GM18868 (cell line): Measurements from ENCODE around the gene ERICH6.

Source experiments
- ATAC-seq: cut with Tn5 transposase; IDR thresholded peaks from one replicate; pipeline ENCODE4 v1.9.1; 2021; ENCODE audit warnings: mild to moderate bottlenecking, moderate library complexity; ENCODE audit not compliant: unreplicated experiment

The ERICH6 gene

DNA sequence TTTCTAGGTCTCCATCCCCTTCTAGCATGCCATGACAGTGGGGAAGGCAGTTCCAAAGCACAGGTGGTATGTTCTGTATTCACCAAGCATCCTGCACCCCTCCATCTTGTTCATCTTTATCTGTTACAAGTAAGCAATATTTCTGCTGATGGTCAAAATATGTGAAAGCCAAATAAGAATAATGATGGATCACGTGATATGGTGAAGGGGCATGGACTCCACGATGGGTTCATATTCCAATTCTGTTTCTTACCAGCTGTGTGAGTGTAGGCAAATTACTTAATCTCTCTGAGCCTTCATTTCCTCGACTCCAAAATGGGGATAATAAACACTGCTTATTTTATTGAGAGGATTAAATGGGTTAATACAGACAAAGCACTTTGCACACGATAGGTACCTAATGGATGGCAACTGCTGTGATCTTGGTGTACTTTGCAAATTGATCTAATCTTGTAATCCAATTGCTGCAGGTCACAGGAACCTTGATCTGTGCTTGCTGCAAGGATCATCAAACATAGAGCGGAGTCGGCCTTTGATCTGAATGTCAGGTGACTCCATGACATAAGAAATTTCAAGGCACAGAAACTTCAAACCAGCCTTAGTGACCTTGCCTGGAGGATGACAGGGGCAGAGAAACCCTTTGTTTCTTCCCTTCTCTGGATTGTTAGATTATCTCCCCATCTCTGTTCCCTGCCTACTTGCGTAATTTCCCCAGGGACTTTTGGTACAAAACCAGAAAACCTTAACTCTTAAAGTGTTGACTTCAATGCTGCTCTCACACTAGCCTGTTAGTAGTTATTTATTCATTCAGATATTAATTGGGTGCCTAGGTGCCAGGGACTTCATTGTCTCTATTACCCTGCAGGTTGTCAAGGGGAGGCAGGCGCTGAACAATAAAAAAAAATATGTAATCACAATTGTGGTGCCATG lies 33.4 kb upstream of the ERICH6 start:
- no peak for ATAC-seq

DNA sequence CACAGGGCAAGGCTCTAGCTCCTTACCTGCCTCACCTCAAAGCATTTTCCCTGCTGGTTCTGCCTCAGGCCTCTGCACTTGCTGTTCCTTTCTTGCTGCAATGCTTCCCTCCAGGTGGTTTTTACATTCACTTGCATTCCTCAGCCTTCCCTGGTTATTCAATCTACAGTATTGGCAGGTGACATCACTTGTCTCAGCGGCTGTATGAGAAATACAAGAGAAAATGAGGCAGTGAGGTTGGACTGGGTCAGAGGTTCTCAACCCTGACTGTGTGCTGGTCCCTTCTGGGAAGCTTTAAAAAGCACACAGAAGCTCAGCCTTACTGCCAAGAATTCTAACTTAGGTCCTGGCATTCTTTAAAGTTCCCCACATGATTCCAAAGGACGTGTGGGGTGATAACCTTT lies 32.6 kb upstream of the ERICH6 start:
- no peak for ATAC-seq

DNA sequence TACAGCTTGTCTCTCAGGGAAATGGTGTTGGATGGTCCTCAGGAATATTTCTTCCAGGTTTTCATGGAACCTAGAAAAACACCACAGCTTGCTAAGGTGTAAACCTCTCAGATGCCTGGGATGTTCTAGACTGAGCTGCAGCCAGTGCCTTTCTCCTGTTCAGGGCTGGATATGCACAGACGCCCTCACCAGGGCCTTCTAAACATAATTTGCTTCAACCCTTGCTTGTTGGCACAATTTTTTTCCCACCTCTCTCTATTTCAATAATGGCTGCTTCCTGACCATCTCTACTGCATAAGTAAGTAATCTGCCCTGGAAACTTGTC lies 31.0 kb upstream of the ERICH6 start:
- ATAC-seq: no peak

DNA sequence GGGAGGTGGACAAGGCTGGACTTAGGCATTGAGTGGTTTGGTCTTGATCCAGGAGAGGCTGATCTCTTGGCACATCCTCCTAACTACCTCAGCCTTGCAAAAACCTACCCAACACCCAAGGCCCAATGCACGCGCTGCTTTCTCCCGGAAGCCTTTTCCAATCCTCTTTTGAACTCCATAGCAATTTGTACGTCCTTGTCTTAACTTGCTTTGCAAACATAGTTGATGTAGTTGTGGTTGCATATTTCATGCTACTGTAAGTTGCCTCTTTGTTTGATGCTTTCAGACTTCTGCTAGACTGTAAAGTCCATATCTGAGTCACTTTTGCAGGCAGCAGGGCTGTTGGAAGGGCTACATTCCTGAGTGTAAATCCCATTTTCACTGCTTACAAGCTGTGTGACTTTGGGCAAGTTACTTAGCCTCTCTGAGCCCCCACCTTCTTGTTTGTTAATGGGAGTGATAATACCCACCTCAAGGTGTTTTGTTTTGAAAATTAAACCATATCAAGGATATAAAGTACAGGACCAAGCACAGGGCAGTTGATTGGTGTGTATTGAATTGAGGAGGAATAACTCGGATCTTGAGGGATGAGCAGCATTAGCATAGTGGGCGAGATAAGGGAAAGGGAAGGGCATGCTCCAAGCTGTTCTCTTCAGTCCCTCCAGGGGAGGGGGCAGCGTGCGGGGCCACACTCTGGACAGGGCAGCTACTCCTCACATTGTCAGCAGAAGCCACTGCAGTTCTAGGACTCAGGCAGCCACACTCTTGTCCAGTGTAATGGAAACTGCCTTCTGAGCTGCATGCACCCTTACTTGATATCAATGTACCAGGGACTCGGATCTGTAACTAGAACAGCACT lies 30.4 kb upstream of the ERICH6 start:
- ATAC-seq: no peak

DNA sequence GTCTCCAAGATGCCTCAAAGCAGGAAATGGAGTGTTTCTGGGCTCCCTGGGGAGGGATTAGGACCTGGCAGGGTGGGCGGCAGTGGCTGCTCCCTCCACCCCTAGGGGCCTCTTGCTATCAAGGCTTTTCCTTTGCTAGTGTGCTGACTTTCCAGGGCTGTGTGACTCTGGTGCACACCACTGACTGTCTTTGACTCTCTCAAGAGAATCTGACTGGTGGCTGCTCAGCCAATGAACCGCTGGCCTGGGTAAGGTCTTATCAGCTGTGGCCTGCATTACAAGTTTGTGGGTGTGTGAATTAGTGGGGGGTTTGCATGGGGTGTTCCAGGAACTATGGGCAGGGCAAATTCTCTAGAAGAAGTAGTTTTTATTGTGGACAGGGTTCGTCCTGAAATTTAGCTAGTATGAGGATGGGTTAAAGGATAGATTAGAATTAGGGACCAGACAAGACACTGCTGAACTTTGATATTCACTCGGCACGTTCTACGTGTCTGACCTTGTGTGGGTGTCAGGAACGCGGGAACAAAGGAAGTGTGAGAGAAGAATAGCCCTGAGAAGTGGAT lies 29.7 kb upstream of the ERICH6 start:
- ATAC-seq: no peak

DNA sequence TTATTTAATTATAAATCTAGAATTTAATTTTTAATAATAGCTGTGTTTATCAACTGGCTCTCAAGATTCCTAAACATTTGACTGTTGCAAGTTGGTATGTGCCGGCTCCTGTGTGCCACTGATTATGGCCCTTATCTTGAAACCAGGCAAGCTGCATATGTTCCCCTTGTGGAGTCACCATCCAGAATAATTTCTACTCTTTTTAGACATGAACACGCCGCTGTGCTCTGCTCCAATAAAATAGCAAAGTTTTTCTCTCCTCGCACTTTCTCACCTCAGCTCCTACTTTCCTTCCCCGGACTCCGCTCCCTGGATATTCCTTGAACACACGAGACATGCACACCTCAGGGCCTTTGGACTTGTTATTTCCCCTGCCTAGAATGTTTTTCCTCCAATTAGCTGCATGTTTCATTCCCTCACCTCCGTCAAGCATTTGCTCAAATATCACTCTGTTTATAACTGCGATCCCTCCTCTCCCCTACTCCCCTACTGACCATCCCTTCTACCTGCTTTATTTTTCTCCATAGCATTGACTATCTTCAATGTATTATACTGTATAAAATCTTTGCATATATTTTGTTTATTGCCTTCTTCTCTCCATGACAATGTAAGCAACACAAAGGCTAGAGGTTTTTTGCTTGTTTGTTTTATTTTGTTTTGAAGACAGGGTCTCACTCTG lies 26.1 kb upstream of the ERICH6 start:
- no peak for ATAC-seq

DNA sequence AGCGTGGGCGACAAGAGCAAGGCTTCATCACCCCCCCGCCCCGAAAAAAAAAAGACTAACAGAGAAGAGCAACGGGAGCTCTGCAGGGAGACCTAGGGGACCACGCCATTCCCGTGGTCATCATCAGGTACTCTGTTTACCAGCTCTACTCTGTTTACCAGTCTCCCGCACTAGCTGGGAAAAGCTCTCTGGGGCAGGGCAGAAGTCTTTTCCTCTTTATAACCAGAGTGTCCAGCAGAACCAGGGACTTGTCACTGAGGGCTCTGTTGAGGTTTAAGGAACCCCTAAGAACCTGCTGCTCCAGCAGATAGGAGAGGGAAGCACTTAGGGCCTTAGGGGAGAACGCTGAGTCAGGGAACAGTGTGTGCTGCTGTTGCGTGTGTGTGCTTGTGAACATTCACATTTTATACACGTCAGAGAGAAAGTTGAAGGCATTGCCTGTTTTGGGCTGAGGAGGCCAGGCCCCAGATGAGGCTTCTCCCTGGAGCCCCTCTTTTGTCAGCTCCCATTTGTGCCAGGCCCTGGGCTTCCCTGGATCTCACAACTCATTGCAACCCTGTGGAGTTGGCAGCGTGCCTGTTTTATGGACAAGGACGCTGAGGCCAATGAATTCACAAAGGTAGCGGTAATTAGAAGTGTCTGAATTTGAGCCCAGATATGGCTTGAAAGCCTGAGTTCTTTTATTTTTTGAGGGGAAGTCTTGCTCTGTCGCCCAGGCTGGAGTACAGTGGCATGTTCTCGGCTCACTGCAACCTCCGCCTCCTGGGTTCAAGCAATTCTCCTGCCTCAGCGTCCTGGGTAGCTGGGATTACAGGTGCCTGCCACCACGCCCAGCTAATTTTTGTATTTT lies 24.2 kb upstream of the ERICH6 start:
- no peak for ATAC-seq

DNA sequence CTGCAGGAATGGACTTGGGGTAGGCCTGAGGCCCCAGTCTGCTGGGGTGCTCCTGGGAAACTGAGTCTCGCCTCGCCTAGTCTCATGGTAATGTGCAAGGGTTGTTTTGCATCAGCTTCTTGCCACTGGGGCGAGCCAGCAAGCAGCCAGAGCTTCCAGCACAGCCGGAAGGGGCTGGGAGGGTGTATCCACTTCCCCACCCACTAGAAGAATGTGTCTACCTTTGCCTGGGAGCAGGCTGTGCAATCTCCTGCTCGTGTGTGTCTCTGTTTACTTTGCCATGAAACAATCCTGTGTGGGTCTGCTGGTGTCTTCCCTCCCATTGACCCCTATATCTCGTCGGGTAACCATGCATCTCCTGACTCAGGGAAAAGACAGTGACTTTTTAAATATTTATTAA lies 21.8 kb upstream of the ERICH6 start:
- no peak for ATAC-seq

DNA sequence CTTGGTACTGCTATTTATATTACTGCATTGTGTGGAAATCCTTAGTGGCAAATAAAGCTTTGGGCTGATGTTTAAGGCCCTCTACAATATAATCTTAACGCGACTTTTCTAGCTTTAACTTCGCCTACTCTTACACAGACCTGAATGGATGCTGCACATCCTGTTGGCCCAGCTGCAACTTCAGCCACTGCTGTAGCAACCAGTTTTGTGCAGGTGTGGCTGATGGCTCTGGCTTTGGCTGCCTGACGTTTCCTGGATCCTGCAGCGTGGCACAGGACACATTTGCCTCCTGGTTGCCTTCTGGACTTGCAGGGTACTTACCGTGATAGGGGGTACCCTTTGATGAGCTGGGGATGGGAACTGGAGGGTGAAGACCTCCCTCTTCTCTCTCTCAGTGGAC lies 20.2 kb upstream of the ERICH6 start:
- no peak for ATAC-seq

DNA sequence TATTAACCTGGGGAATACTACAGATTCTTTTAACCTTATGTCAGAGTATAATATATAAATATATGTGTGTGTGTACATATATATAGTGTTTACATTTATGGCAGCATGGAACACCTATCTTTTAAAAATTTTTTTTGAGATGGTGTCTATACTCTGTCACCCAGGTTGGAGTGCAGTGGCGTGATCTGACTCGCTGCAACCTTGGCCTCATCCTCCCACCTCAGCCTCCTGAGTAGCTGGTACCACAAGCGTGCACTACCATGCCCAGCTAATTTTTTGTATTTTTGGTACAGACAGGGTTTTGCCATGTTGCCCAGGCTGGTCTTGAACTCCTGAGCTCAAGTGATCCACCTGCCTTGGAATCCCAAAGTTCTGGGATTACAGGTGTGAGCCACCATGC lies 18.5 kb upstream of the ERICH6 start:
- no peak for ATAC-seq

DNA sequence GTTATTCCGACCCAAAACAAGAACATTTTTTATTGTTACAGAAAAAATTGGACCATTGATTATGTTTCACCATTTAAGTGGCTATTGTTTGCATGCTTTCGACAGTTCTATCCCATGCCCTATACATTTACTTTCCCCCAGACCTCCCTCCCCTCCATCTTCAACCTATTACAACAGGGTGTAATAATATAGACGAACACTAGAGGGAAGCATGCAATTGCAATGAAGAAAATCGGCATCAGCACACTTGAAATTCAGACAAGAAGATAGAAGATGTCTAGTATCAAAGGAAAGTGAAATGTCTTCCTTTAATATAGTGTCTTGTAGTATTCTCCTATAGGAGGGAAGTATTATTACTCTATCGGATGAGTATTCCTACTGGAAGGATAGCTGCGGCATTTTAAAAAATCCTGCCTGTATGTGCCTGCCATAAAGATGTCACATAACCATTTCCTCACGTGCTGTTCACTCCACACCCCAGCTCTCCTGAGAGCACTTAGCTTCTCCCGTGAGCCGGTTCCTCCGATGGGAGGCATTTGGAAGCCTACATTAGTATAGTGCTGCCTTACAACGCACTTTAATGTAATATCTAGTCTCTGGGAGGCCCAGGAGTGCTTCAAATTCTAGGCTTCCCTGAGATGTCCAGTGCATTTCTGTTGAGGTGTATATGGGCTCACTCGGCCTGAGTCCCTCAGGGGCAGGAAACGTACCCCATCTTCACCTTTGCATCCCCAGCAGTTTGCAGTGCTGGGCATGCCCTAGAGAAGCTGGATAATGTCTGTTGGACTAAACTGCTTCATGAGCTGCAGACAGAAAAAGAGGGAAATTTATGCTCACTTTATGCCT lies 17.8 kb upstream of the ERICH6 start:
- peak; percentile 81 for ATAC-seq

DNA sequence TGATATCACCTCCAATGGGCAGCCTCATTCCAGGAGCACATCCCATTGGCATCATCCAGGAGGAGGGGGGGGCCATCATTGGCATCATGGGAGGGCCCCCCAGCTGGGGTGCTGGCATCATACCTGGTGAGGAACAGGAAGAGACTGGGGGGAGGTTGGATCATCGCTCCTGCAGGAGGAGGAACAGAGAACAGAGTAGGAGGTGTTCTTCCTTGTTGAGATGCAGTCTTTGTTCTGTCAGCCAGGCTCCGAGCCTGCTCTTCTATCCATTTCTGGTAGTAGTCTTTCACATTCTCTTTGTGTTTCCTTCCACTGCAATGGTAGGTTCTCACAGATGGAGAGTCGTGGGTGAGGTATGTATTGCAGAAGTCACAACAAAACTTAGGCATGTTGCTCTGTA lies 16.7 kb upstream of the ERICH6 start:
- no peak for ATAC-seq

DNA sequence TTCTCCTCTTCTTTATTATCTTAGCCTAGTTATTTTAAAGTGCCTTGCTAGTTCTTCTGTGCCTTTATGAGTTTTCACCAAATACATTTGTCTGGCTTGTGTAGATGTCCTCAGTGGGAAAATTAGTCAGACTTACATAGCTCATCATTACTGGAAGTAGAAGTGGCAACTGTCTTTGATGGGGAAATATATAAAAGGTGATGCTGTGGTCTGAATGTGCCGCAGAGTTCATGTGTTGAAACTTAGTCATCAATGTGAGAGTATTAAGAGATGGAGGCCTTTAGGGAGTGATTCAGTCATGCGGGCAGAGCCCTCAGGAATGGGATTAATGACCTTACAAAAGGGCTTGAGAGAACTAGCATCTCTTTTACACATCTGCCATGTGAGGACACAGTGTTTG lies 6.4 kb upstream of the ERICH6 start:
- no peak for ATAC-seq

DNA sequence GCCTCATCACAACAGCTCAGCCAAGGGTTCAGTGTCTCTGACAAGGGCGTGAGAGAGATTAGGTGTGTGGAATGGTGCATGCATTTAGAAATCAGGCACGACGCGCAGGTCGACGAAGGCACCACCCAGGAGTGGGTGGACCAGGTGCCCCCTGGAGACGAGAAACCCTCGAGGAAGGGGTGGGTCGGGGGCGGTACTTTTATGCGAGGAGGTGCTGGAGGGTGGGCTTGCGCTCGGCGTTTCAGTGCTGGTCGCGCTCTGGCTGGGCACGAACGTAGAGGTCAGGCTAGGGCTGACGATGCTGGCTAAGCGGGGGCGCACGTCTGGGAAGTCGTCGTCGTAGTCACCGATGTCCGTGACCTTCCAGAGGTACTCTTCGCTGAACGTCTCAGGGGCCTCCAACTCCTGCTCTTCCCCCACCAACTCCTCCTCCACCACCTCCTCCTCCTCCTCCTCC lies 393 bp downstream of the ERICH6 start:
- ATAC-seq: peak; percentile 25

DNA sequence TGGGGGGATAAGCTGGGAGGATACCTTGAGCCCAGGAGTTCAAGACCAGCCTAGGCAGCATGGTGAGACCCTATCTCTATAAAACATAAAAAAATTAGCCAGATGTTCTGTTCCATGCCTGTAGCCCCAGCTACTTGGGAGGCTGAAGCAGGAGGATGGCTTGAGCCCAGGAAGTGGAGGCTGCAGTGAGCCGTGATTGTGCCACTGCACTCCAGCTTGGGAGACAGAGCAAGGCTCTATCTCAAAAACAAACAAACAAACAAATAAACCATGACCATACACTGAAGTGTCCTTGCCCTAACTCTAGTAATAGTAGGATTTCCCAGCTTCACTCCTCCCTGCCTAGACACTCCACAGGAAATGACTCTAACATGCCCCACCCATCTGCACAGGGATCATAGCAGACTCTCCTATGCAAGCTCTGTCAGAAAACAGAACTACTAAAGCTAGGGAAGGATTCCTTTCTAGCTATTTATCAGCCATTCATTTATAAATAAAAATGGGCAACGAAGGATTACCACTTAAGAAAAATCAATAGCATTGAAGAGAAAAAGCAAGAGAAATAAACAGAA lies 4.6 kb downstream of the ERICH6 start:
- ATAC-seq: no peak

DNA sequence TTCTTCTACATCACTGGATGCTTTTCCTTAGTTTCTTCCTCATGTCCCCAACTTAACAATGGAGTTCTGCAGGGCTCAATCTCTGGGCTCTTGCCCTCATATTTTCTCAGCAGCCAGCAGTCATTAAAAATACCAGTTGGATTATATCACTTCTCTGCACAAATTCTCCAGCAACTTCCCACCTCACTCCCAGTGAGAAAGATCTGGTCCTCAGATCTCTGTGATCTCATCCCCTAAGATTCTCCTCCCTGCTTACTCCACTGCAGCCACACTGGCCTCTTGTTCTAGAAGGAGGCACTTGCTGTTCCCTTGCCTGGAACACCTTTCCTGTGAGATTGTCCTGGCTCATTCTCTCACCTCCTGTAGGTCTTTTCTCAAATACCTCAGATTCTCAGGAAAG lies 6.1 kb downstream of the ERICH6 start:
- no peak for ATAC-seq

DNA sequence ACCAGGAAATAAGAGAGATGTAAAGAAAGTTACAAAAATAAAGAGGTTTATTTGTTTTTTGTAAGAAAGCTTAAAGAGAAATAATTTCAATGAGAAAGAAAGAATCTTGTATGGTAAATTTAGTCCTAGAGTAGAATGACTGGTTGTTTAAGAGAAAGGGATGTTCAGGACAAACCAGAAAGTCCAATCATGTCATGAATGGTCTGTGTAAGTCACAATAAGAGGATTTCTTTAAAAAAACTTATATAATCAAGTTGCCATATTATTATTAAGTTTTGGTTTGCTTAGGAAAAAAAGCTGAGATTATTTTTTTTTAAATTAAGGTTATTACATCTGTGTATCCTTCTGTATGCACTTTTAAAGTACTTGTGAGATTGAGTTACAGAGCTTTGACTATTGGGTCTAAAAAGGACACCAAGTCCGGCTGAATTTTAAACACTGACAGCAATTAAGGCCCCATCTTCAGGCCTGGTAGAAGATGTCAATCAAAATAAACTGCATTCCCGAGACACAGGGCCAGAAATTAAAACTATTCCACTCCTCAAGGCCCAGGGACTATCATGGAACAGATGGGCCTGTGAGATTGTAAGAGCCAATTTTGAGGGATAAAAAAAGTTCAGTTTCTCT lies 12.2 kb downstream of the ERICH6 start:
- ATAC-seq: no peak

DNA sequence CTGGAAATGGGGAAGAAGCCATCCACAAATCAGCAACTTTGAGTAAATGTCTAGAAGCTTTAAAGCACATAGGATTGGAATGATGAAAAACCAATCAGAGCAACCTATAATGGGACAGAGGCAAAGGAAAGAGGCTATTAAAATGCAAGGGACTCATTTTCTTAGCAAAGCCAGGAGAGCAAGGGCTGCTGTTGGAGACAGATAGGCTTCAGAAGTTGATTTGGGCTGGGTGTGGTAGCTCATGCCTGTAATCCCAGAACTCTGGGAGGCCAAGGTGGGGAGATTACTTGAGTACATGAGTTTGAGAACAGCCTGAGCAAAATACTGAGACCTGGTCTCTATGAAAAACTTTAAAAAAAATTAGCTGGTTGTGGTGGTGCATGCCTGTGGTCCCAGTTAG lies 16.1 kb downstream of the ERICH6 start:
- ATAC-seq: no peak

DNA sequence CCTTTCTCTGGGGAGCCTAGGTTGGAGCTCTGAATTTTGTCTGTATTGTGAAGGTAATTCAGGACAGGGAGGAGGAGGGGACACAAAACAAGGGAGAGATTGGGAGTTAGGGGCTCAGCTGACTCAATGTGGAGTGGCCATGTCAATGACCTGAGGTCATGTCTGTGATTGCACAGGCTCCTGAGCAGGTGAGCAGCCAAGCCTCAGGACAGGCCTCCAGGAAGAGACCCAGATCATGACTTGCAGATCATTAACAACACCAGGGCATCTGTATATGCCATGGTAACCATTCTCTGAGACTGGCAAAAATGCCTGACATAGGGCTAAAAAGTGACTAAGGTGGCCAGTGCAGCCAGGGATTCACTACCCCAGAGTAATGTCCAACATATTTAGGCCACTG lies 20.9 kb downstream of the ERICH6 start:
- no peak for ATAC-seq
